GM12878 (cell line): ENCODE data around the gene LHFPL3. TPM values are rescaled to one million over a fixed set of nuclear protein-coding genes. Genes with fewer than 3 reads are reported as not detected.

Source experiments
- ATAC-seq: fragments of 200-7000 bp; cut with Tn5 transposase; 3 replicates; pipeline ENCODE4 v1.9.1; 2020; ENCODE audit warnings: mild to moderate bottlenecking, moderate library complexity
- BruUV-seq: library from RNA; stranded (reverse); fragments of 400-500 nt; replicated peaks from 2 replicates; lab custom pipeline; 2021; lab: Mats Ljungman, UMichigan
- CTCF ChIA-PET: fragments of 300-600 bp; sonication (Branson Sonifier 250); formaldehyde crosslinking; extraction: SDS; loops from one replicate; lab custom pipeline; 2021; ENCODE audit warnings: inconsistent platforms; lab: Yijun Ruan, JAX
- POLR2A ChIA-PET: fragments of 350-600 bp; formaldehyde crosslinking; extraction: SDS; loops from one replicate; lab custom pipeline; 2021; ENCODE audit warnings: inconsistent platforms; lab: Charles Lee
- RAD21 ChIA-PET: fragments of 300-600 bp; sonication (Branson Sonifier 250); formaldehyde crosslinking; loops from one replicate; lab custom pipeline; 2023; ENCODE audit warnings: antibody characterized with exemption; ENCODE audit not compliant: unreplicated experiment; lab: Charles Lee
- SMC1A ChIA-PET: fragments of 300-600 bp; sonication (Branson Sonifier 250); formaldehyde crosslinking; loops from one replicate; lab custom pipeline; 2023; ENCODE audit not compliant: unreplicated experiment, uncharacterized antibody; lab: Charles Lee
- DNase-seq: peaks from one replicate; pipeline ENCODE4 v3.0.0-alpha.2; 2011; ENCODE audit warnings: low read depth, low spot score
- FAIRE-seq: peaks from 3 replicates; lab custom pipeline; 2011; peaks lifted over from hg19 to GRCh38; lab: Jason Lieb, UNC
- H2AFZ ChIP-seq: 2 replicates; pipeline ENCODE4 v1.6.0; 2011; ENCODE audit warnings: low read depth, low read length, control low read depth; ENCODE audit not compliant: control insufficient read depth
- H3K27ac ChIP-seq: 2 replicates; pipeline ENCODE4 v1.5.1; 2011; ENCODE audit warnings: control low read depth; ENCODE audit not compliant: control insufficient read depth, insufficient read depth
- H3K27me3 ChIP-seq, 2 experiments: replicated peaks in 1 of 2; 2 replicates each; pipeline versions ENCODE4 v1.6.0 to v1.6.1; 2011; ENCODE audit warnings: low read length in 1 of 2; ENCODE audit not compliant: control insufficient read depth in 2 of 2, insufficient read depth in 2 of 2
- H3K36me3 ChIP-seq, 2 experiments: 2 replicates each; pipeline ENCODE4 v1.5.1; 2011; ENCODE audit warnings: low read length in 1 of 2; ENCODE audit not compliant: control insufficient read depth in 2 of 2, insufficient read depth in 2 of 2
- H3K4me1 ChIP-seq: 2 replicates; pipeline ENCODE4 v1.6.1; 2011; ENCODE audit warnings: mild to moderate bottlenecking, low read length, moderate library complexity, mixed read lengths; ENCODE audit not compliant: control insufficient read depth, insufficient read depth
- H3K4me2 ChIP-seq: 2 replicates; pipeline ENCODE4 v1.6.0; 2011; ENCODE audit warnings: control low read depth; ENCODE audit not compliant: control insufficient read depth, insufficient read depth
- H3K4me3 ChIP-seq: fragments of 200-600 bp; sonication (generic); 2 replicates; pipeline ENCODE4 v1.5.1; 2016
- H3K79me2 ChIP-seq: 2 replicates; pipeline ENCODE4 v1.6.0; 2011; ENCODE audit warnings: low read length; ENCODE audit not compliant: control insufficient read depth, insufficient read depth
- H3K9ac ChIP-seq: 2 replicates; pipeline ENCODE4 v1.8.0; 2011; ENCODE audit warnings: low read length, control low read depth, mixed read lengths; ENCODE audit not compliant: control insufficient read depth, insufficient read depth
- H3K9me3 ChIP-seq: replicated peaks from 3 replicates; pipeline ENCODE4 v1.5.1; 2011; ENCODE audit warnings: mild to moderate bottlenecking, low read length; ENCODE audit not compliant: control insufficient read depth, insufficient read depth
- H4K20me1 ChIP-seq: 2 replicates; pipeline ENCODE4 v1.6.0; 2011; ENCODE audit not compliant: control insufficient read depth, insufficient read depth
- BCL3 ChIP-seq: IDR thresholded peaks from 2 replicates; pipeline ENCODE4 v1.6.1; 2011; ENCODE audit warnings: borderline replicate concordance, low read depth, mild to moderate bottlenecking, moderate library complexity, low read length; ENCODE audit not compliant: insufficient read depth, poor library complexity, severe bottlenecking
- DPF2 ChIP-seq: fragments of 450-650 bp; IDR thresholded peaks from 2 replicates; pipeline ENCODE4 v1.6.1; 2017; ENCODE audit warnings: mild to moderate bottlenecking
- HCFC1 ChIP-seq: fragments of 150-350 bp; IDR thresholded peaks from 2 replicates; pipeline ENCODE4 v1.6.1; 2014; ENCODE audit warnings: low read length
- HDAC6 ChIP-seq: fragments of 200-600 bp; sonication (generic); IDR thresholded peaks from one replicate; pipeline ENCODE4 v1.8.0; 2017; ENCODE audit warnings: antibody characterized with exemption; ENCODE audit not compliant: unreplicated experiment
- MTA2 ChIP-seq: fragments of 450-650 bp; IDR thresholded peaks from 2 replicates; pipeline ENCODE4 v1.6.1; 2016; ENCODE audit warnings: low read depth, mild to moderate bottlenecking, moderate library complexity
- PAX5 ChIP-seq: IDR thresholded peaks from 2 replicates; pipeline ENCODE4 v1.6.1; 2011; ENCODE audit warnings: low read depth, low read length, borderline replicate concordance
- PKNOX1 ChIP-seq: fragments of 450-650 bp; IDR thresholded peaks from 2 replicates; pipeline ENCODE4 v1.6.1; 2016; ENCODE audit warnings: mild to moderate bottlenecking
- POLR2AphosphoS5 ChIP-seq: IDR thresholded peaks from 2 replicates; pipeline ENCODE4 v1.6.1; 2011; ENCODE audit warnings: mild to moderate bottlenecking, low read length, inconsistent platforms
- SMARCA5 ChIP-seq: fragments of 450-650 bp; IDR thresholded peaks from 2 replicates; pipeline ENCODE4 v1.6.1; 2017; ENCODE audit warnings: mild to moderate bottlenecking
- USF1 ChIP-seq: IDR thresholded peaks from 2 replicates; pipeline ENCODE4 v1.6.1; 2011; ENCODE audit warnings: borderline replicate concordance, low read depth, mild to moderate bottlenecking, moderate library complexity, mixed read lengths, low read length; ENCODE audit not compliant: insufficient read depth; ENCODE audit errors: extremely low read length
- ZBTB4 ChIP-seq: fragments of 450-650 bp; formaldehyde crosslinking; IDR thresholded peaks from 2 replicates; pipeline ENCODE4 v1.4.0; 2022; ENCODE audit warnings: mild to moderate bottlenecking, moderate library complexity
- WGBS: methylation state at CpG from one replicate; pipeline ENCODE4 v1.1.6; 2016; ENCODE audit warnings: low lambda C conversion rate; ENCODE audit not compliant: insufficient replicate concordance, insufficient coverage; ENCODE audit errors: missing lambda C conversion rate; 5-methylcytosine and 5-hydroxymethylcytosine counted together
- in situ Hi-C: fragments of 300-500 bp; cut with MboI; formaldehyde crosslinking; loops from 9 replicates; pipeline ENCODE4 v1.14.3; 2018; ENCODE audit warnings: mixed read lengths
- intact Hi-C: fragments of 100-400 bp; cut with micrococcal nuclease; formaldehyde crosslinking; loops from one replicate; pipeline ENCODE4 v1.14.2; 2022; ENCODE audit not compliant: unreplicated experiment
- polyA plus RNA-seq, 11 experiments: library from polyadenylated mRNA; depleted of rRNA in 4 of 11; unstranded in 6 of 11; stranded (reverse) in 5 of 11; fragments of >200 nt; fragmentation: Nextera tagmentation in 4 of 11; fragmentation: Illumina TruSeq in 1 of 11; extraction: Ambion mirVana in 4 of 11; extraction: Trizol in 1 of 11; gene quantifications; 1 replicate in 1 of 11; 2 replicates in 10 of 11; pipeline versions ENCODE4 v1.2.1 to v1.2.3, GENCODE V29; 2011 to 2016; ENCODE audit warnings: inconsistent platforms in 2 of 11, missing spikeins in 2 of 11, low read depth in 1 of 11
- total RNA-seq, 4 experiments: library from RNA; depleted of rRNA in 3 of 4; stranded (reverse); fragments of >200 nt in 3 of 4; fragmentation: Illumina TruSeq in 1 of 4; extraction: Trizol in 1 of 4; gene quantifications; 2 replicates each; pipeline versions ENCODE4 v1.2.1 to v1.2.3, GENCODE V29; 2013 to 2021
- TF ChIP-seq, protein P1 (sequence below): fragments of 450-650 bp; IDR thresholded peaks from 2 replicates; pipeline ENCODE4 v1.6.1; 2017; ENCODE audit warnings: mild to moderate bottlenecking

The LHFPL3 gene
- total and polyA plus RNA-seq, 10 of the 15 experiments (the other 5 are each of a cell fraction or from before 2014, with no cell fraction given): 0.09 TPM; not detected in 9

DNA sequence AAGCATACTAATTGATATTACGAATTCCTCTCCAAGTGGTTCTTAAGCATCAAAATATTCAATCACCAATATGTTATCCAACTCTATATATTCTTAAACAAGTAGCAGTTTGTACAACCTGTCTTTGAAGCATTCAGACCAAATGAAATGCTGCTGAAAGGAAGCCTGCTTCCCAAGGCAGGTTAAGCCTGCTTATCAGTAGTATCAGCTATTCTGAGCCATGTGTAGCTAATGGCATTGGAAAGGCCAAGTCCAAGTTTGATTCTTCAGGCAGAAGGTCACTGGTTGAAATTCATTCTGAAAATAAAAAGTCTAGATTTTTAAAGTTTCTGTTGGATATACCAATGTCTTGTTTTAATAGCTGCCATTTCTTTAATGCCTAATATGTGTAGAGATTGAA is 328.7 kb downstream of the LHFPL3 start:
- H3K27ac ChIP-seq: no peak overlapping the region
- CTCF ChIA-PET: interaction anchor here (1.3 to 1.7 kb wide), 2 partner anchors 14 to 16 kb away, joined by 3 to 7 read pairs; no protein-coding TSS in a partner anchor
- H3K4me2 ChIP-seq: no peak overlapping the region
- intact Hi-C loops (loop anchor here (10.0 kb wide), 1 partner anchor 868 kb away; the partner anchor contains the start of gene PUS7), in situ Hi-C loops (no loop called here)
- H2AFZ ChIP-seq: no peak overlapping the region
- no peaks in the 10 kb centered on the region for H3K4me1 ChIP-seq
- no peaks in the 10 kb centered on the region for H4K20me1 ChIP-seq
- SMC1A ChIA-PET: interaction anchor here (0.9 kb wide), 1 partner anchor 14 kb away, joined by 3 read pairs; no protein-coding TSS in a partner anchor
- H3K4me3 ChIP-seq: no peak overlapping the region
- RAD21 ChIA-PET: no interaction called here
- H3K9me3 ChIP-seq: no peaks in the 10 kb centered on the region
- POLR2A ChIA-PET: no interaction called here
- BruUV-seq: no TSS peak
- H3K79me2 ChIP-seq: no peaks in the 10 kb centered on the region
- no peaks in the 10 kb centered on the region; a peak in 1 of 4 replicates for H3K27me3 ChIP-seq
- DNase-seq: no peak
- H3K9ac ChIP-seq: no peak overlapping the region
- no peak for ATAC-seq
- no peaks in the 10 kb centered on the region for H3K36me3 ChIP-seq
- no peak for FAIRE-seq
- 80% methylated on average over 1 of the region's 1 CpG for WGBS
- TF ChIP-seq HDAC6 (no peak), BCL3 (no peak), DPF2 (no peak), PAX5 (no peak), ZBTB4 (CRISPR knock-in tag) (no peak), SMARCA5 (no peak), MTA2 (no peak), USF1 (no peak), PKNOX1 (no peak), HCFC1 (no peak), POLR2AphosphoS5 (no peak)
- TF ChIP-seq, protein P1, sequence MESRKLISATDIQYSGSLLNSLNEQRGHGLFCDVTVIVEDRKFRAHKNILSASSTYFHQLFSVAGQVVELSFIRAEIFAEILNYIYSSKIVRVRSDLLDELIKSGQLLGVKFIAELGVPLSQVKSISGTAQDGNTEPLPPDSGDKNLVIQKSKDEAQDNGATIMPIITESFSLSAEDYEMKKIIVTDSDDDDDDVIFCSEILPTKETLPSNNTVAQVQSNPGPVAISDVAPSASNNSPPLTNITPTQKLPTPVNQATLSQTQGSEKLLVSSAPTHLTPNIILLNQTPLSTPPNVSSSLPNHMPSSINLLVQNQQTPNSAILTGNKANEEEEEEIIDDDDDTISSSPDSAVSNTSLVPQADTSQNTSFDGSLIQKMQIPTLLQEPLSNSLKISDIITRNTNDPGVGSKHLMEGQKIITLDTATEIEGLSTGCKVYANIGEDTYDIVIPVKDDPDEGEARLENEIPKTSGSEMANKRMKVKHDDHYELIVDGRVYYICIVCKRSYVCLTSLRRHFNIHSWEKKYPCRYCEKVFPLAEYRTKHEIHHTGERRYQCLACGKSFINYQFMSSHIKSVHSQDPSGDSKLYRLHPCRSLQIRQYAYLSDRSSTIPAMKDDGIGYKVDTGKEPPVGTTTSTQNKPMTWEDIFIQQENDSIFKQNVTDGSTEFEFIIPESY: no peak
